Neural cell (in vitro differentiated cells): ENCODE results near the gene RNU6-9. TPM values are rescaled to one million over a fixed set of nuclear protein-coding genes. Genes with fewer than 3 reads are reported as not detected.

ENCODE experiments used
- H2AFZ ChIP-seq: fragments of 200-600, 300-800 bp; sonication (generic), shearing (Covaris generic); 2 replicates; pipeline ENCODE4 v1.6.0; 2014; ENCODE audit warnings: low read depth, mild to moderate bottlenecking, antibody characterized with exemption, low read length, moderate library complexity
- H3F3A ChIP-seq: fragments of 200-600 bp; shearing (Covaris generic); 2 replicates; pipeline ENCODE4 v1.6.1; 2016; ENCODE audit warnings: mild to moderate bottlenecking, moderate library complexity, mixed read lengths, antibody characterized with exemption, low read length; ENCODE audit not compliant: insufficient read depth, poor library complexity, severe bottlenecking
- H3K27ac ChIP-seq: fragments of 200-600, 300-800 bp; sonication (generic), shearing (Covaris generic); 2 replicates; pipeline ENCODE4 v1.5.1; 2014; ENCODE audit warnings: mild to moderate bottlenecking, low read length, moderate library complexity
- H3K27me3 ChIP-seq: fragments of 300-800, 200-600 bp; sonication (generic), shearing (Covaris generic); 2 replicates; pipeline ENCODE4 v1.6.0; 2014; ENCODE audit warnings: mild to moderate bottlenecking, low read depth, low read length, moderate library complexity; ENCODE audit not compliant: insufficient read depth
- H3K36me3 ChIP-seq: fragments of 300-800, 200-600 bp; sonication (generic), shearing (Covaris generic); 2 replicates; pipeline ENCODE4 v1.5.1; 2014; ENCODE audit warnings: mild to moderate bottlenecking, antibody characterized with exemption, low read length, moderate library complexity; ENCODE audit not compliant: insufficient read depth
- H3K4me2 ChIP-seq: fragments of 300-800, 200-600 bp; sonication (generic), shearing (Covaris generic); 2 replicates; pipeline ENCODE4 v1.6.0; 2014; ENCODE audit warnings: mild to moderate bottlenecking, low read length
- H3K4me3 ChIP-seq: fragments of 300-800, 200-600 bp; sonication (generic), shearing (Covaris generic); 2 replicates; pipeline ENCODE4 v1.5.1; 2014; ENCODE audit warnings: mild to moderate bottlenecking, low read length, moderate library complexity
- H3K79me2 ChIP-seq: fragments of 200-600 bp; shearing (Covaris generic); replicated peaks from 2 replicates; pipeline ENCODE4 v1.6.0; 2014; ENCODE audit warnings: mild to moderate bottlenecking, low read length, moderate library complexity; ENCODE audit not compliant: insufficient read depth
- H3K9ac ChIP-seq: fragments of 300-800, 200-600 bp; sonication (generic), shearing (Covaris generic); 2 replicates; pipeline ENCODE4 v1.6.1; 2016; ENCODE audit warnings: mild to moderate bottlenecking, low read length, mixed read lengths
- H3K9me2 ChIP-seq: fragments of 200-600 bp; shearing (Covaris generic); 2 replicates; pipeline ENCODE4 v1.6.1; 2016; ENCODE audit warnings: mild to moderate bottlenecking, low read length, mixed read lengths; ENCODE audit not compliant: insufficient read depth
- H3K9me3 ChIP-seq: fragments of 200-600, 300-800 bp; sonication (generic), shearing (Covaris generic); 2 replicates; pipeline ENCODE4 v1.6.1; 2016; ENCODE audit warnings: mild to moderate bottlenecking, mixed run types, low read length, moderate library complexity, mixed read lengths
- H4K20me1 ChIP-seq: fragments of 200-600 bp; shearing (Covaris generic); 2 replicates; pipeline ENCODE4 v1.6.1; 2016; ENCODE audit warnings: mild to moderate bottlenecking, mixed run types; ENCODE audit not compliant: insufficient read depth
- EP300 ChIP-seq: fragments of 450-650 bp; conservative IDR thresholded peaks from 2 replicates; pipeline ENCODE4 v1.6.1; 2014; ENCODE audit warnings: antibody characterized with exemption, mild to moderate bottlenecking, moderate library complexity; ENCODE audit not compliant: poor library complexity, severe bottlenecking
- EZH2 ChIP-seq: fragments of 200-600, 300-800 bp; shearing (Covaris generic), sonication (generic); IDR thresholded peaks from 2 replicates; pipeline ENCODE4 v1.6.1; 2014; ENCODE audit warnings: antibody characterized with exemption, low read length, borderline replicate concordance, mild to moderate bottlenecking; ENCODE audit not compliant: insufficient read depth, poor library complexity, severe bottlenecking
- MXI1 ChIP-seq: fragments of 450-650 bp; conservative IDR thresholded peaks from 2 replicates; pipeline ENCODE4 v1.6.1; 2014; ENCODE audit warnings: antibody characterized with exemption, mild to moderate bottlenecking; ENCODE audit not compliant: poor library complexity, severe bottlenecking
- POLR2AphosphoS5 ChIP-seq: IDR thresholded peaks from 2 replicates; pipeline ENCODE4 v1.6.1; 2012
- RAD21 ChIP-seq: fragments of 450-650 bp; conservative IDR thresholded peaks from 2 replicates; pipeline ENCODE4 v1.6.1; 2014; ENCODE audit warnings: antibody characterized with exemption, mild to moderate bottlenecking, moderate library complexity
- REST ChIP-seq: IDR thresholded peaks from 2 replicates; pipeline ENCODE4 v1.6.1; 2012; ENCODE audit warnings: borderline replicate concordance
- SMC3 ChIP-seq: fragments of 450-650 bp; conservative IDR thresholded peaks from 2 replicates; pipeline ENCODE4 v1.6.1; 2014; ENCODE audit warnings: antibody characterized with exemption, mild to moderate bottlenecking, moderate library complexity; ENCODE audit not compliant: poor library complexity
- TAF1 ChIP-seq: IDR thresholded peaks from 2 replicates; pipeline ENCODE4 v1.6.1; 2012; ENCODE audit warnings: low read depth
- polyA plus RNA-seq: library from polyadenylated mRNA; depleted of rRNA; stranded (reverse); fragments of >200 nt; gene quantifications from 2 replicates; pipeline ENCODE4 v1.2.3, GENCODE V29; 2014
- TF ChIP-seq, protein P1 (sequence below): fragments of 450-650 bp; IDR thresholded peaks from 2 replicates; pipeline ENCODE4 v1.5.1; 2014; ENCODE audit warnings: antibody characterized with exemption, mild to moderate bottlenecking, moderate library complexity; ENCODE audit not compliant: poor library complexity, severe bottlenecking

Gene RNU6-9
- polyA plus RNA-seq, 1 donor from 2014 or later = not detected

- H3K27ac ChIP-seq = no peak overlapping the region
- no peaks in the 10 kb centered on the region for H3F3A ChIP-seq
- H3K4me2 ChIP-seq = no peak overlapping the region
- no peak overlapping the region for H2AFZ ChIP-seq
- H3K79me2 ChIP-seq = peaks cover 5% of the 10 kb centered on the region
- H3K9me3 ChIP-seq = no peaks in the 10 kb centered on the region
- H3K4me3 ChIP-seq = no peak overlapping the region
- H3K27me3 ChIP-seq = no peaks in the 10 kb centered on the region
- TF ChIP-seq RAD21 = no peak
- TF ChIP-seq, protein P1, sequence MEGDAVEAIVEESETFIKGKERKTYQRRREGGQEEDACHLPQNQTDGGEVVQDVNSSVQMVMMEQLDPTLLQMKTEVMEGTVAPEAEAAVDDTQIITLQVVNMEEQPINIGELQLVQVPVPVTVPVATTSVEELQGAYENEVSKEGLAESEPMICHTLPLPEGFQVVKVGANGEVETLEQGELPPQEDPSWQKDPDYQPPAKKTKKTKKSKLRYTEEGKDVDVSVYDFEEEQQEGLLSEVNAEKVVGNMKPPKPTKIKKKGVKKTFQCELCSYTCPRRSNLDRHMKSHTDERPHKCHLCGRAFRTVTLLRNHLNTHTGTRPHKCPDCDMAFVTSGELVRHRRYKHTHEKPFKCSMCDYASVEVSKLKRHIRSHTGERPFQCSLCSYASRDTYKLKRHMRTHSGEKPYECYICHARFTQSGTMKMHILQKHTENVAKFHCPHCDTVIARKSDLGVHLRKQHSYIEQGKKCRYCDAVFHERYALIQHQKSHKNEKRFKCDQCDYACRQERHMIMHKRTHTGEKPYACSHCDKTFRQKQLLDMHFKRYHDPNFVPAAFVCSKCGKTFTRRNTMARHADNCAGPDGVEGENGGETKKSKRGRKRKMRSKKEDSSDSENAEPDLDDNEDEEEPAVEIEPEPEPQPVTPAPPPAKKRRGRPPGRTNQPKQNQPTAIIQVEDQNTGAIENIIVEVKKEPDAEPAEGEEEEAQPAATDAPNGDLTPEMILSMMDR = no peak
- H3K36me3 ChIP-seq = no peaks in the 10 kb centered on the region
- H4K20me1 ChIP-seq = no peaks in the 10 kb centered on the region
- no peak overlapping the region for H3K9ac ChIP-seq
- H3K9me2 ChIP-seq = no peaks in the 10 kb centered on the region
Observed at GRCh38 chr19:934865-935479, 41.7 kb downstream of the RNU6-9 start.

DNA sequence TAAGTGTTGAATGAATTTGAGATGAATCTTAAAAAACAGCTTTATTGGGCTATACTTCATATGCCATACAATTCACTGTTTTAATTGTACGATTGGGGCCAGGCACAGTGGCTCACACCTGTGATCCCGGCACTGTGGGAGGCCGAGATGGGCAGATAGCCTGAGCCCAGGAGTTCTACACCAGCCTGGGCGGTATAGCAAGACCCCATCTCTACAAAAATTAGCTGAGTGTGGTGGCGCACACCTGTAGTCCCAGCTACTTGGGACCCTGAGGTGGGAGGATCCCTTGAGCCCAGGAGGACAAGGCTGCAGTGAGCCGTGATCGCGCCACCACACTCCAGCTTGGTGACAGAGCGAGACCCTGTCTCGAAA is 42.9 kb downstream of the RNU6-9 start:
- Histone ChIP-seq H3K4me3 (no peak overlapping the region), H3K9me3 (no peaks in the 10 kb centered on the region), H2AFZ (no peak overlapping the region), H3K36me3 (no peaks in the 10 kb centered on the region), H3F3A (no peaks in the 10 kb centered on the region), H3K4me2 (no peak overlapping the region), H3K9me2 (no peaks in the 10 kb centered on the region), H3K9ac (no peak overlapping the region), H3K27ac (no peak overlapping the region), H3K79me2 (peaks cover 5% of the 10 kb centered on the region), H3K27me3 (no peaks in the 10 kb centered on the region), H4K20me1 (no peaks in the 10 kb centered on the region)
- TF ChIP-seq EP300 = no peak
- TF ChIP-seq TAF1 = no peak
- no peak for TF ChIP-seq MXI1
- TF ChIP-seq REST = no peak
- no peak for TF ChIP-seq SMC3

DNA sequence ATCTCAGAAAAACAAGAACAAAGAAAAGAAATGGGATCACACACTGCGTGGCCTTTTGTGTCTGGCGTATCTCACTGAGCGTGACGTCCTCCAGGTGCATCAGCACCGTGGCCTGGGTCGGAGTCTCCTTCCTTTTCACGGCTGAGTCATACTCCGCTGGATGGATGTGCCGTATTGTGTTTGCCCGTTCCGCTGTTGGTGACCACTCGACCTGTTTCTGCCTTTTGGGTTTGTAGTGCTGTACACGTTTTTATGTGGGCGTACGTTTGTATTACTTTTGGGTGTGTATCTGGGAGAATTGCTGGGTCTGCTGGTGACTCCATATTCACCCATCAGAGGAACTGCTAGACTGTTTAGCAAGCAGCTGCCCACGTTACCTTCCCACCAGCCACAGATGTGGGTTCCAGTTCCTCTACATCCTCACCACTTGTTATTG is 44.0 kb downstream of the RNU6-9 start:
- Histone ChIP-seq H3K9ac (no peak overlapping the region), H3K4me3 (no peak overlapping the region), H3K27me3 (no peaks in the 10 kb centered on the region), H3K79me2 (peaks cover 5% of the 10 kb centered on the region), H3K36me3 (no peaks in the 10 kb centered on the region), H3F3A (no peaks in the 10 kb centered on the region), H4K20me1 (no peaks in the 10 kb centered on the region), H3K4me2 (no peak overlapping the region), H3K9me2 (no peaks in the 10 kb centered on the region), H3K27ac (no peak overlapping the region), H3K9me3 (no peaks in the 10 kb centered on the region), H2AFZ (no peak overlapping the region)
- TF ChIP-seq MXI1 (no peak), SMC3 (no peak), RAD21 (no peak), POLR2AphosphoS5 (no peak), TAF1 (no peak), EP300 (no peak), REST (no peak), EZH2 (no peak)
- TF ChIP-seq, protein P1 = no peak
